ENCODE results near the gene TRNT1.

- TF ChIP-seq CTCF (conservative IDR thresholded peaks at IDR 0.05 in 1 of 2, IDR thresholded peaks at IDR 0.05 in 1 of 2; ENCODE audit: low read depth in 1 of 2, low read length in 2 of 2) (no peak), EZH2 (IDR thresholded peaks at IDR 0.05; ENCODE audit: low read length, missing control alignments) (no peak)
Observed at GRCh38 chr3:3127432-3128010, 781 bp downstream of the TRNT1 start.
